Measurements from ENCODE around the gene CEP112. TPM values are rescaled to one million over a fixed set of nuclear protein-coding genes. Genes with fewer than 3 reads are reported as not detected.

CEP112 gene
- total and polyA plus RNA-seq, 2 donors (not counting 3 experiments of a cell fraction or from before 2014, with no cell fraction given), result 1.5 to 25.3 TPM

DNA sequence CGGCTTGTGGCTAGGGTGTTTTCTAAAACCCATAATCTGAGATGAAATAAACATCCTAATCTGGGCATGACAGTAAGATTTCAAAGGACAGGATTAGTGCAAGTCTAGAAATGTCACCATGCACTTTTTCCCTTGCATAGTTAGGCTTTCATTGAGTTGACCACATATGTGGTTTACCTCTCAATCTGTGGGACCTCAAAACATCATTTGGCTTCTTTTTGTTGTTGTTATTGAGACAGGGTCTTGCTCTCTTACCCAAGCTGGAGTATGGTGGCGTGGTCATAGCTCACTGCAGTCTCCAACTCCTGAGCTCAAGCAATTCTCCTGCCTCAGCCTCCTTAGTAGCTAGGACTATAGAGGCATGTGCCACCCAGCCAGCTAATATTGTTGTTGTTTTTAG is 197.8 kb downstream of the CEP112 start:
- DNase-seq (ENCODE audit: low read depth, low spot score) (no peak), FAIRE-seq (no peak)
- Histone ChIP-seq H3K9ac (replicated peaks; ENCODE audit: extremely low read depth, insufficient read depth, low read length) (no peak overlapping the region), H3K36me3 (ENCODE audit: control insufficient read depth in 2 of 2, extremely low read depth in 1 of 2, insufficient read depth in 2 of 2, low read length in 2 of 2) (no peaks in the 10 kb centered on the region), H2AFZ (ENCODE audit: low read depth, low read length) (no peak overlapping the region), H4K20me1 (replicated peaks; ENCODE audit: control insufficient read depth, extremely low read depth, insufficient read depth, low read length) (no peaks in the 10 kb centered on the region), H3K4me1 (ENCODE audit: control insufficient read depth, extremely low read depth, insufficient read depth, low read length) (no peaks in the 10 kb centered on the region), H3K27ac (ENCODE audit: insufficient read depth, low read depth, low read length) (no peak overlapping the region), H3K79me2 (ENCODE audit: control insufficient read depth, insufficient read depth, low read length) (no peaks in the 10 kb centered on the region), H3K4me2 (ENCODE audit: insufficient read depth, low read length) (no peak overlapping the region), H3K9me1 (replicated peaks; ENCODE audit: control insufficient read depth, extremely low read depth, insufficient read depth, low read length) (no peaks in the 10 kb centered on the region), H3K27me3 (ENCODE audit: control insufficient read depth in 2 of 2, insufficient read depth in 2 of 2, low read length in 2 of 2) (no peaks in the 10 kb centered on the region), H3K4me3 (replicated peaks in 1 of 3; ENCODE audit: insufficient read depth in 1 of 3, low read depth in 1 of 3, low read length in 3 of 3) (no peak overlapping the region), H3K9me3 (replicated peaks; ENCODE audit: control insufficient read depth, insufficient read depth, low read length) (no peaks in the 10 kb centered on the region)
- ChIA-PET POLR2A (no interaction called here), CTCF (no interaction called here)
- TF ChIP-seq, protein P1, sequence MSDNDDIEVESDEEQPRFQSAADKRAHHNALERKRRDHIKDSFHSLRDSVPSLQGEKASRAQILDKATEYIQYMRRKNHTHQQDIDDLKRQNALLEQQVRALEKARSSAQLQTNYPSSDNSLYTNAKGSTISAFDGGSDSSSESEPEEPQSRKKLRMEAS (IDR thresholded peaks at IDR 0.05; ENCODE audit: insufficient read depth, insufficient read length), result no peak
- no peak for TF ChIP-seq GATA2 (IDR thresholded peaks at IDR 0.05; ENCODE audit: insufficient read depth, insufficient read length, low read depth, low read length)
- TF ChIP-seq EZH2 (IDR thresholded peaks at IDR 0.05; ENCODE audit: borderline replicate concordance, low read depth, low read length, severe bottlenecking), result no peak
- TF ChIP-seq, protein P2, sequence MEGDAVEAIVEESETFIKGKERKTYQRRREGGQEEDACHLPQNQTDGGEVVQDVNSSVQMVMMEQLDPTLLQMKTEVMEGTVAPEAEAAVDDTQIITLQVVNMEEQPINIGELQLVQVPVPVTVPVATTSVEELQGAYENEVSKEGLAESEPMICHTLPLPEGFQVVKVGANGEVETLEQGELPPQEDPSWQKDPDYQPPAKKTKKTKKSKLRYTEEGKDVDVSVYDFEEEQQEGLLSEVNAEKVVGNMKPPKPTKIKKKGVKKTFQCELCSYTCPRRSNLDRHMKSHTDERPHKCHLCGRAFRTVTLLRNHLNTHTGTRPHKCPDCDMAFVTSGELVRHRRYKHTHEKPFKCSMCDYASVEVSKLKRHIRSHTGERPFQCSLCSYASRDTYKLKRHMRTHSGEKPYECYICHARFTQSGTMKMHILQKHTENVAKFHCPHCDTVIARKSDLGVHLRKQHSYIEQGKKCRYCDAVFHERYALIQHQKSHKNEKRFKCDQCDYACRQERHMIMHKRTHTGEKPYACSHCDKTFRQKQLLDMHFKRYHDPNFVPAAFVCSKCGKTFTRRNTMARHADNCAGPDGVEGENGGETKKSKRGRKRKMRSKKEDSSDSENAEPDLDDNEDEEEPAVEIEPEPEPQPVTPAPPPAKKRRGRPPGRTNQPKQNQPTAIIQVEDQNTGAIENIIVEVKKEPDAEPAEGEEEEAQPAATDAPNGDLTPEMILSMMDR (IDR thresholded peaks at IDR 0.05; ENCODE audit: extremely low read depth in 1 of 2, insufficient read depth in 1 of 2, low read depth in 1 of 2, low read length in 2 of 2), result no peak
- dilution Hi-C loops (cut with MboI; ENCODE audit: extremely low pct_ligation_motif_present, low sequenced_read_pairs), result no loop called here
- no TSS peak for BruUV-seq (replicated peaks)
- intact Hi-C loops (cut with micrococcal nuclease), result no loop called here

DNA sequence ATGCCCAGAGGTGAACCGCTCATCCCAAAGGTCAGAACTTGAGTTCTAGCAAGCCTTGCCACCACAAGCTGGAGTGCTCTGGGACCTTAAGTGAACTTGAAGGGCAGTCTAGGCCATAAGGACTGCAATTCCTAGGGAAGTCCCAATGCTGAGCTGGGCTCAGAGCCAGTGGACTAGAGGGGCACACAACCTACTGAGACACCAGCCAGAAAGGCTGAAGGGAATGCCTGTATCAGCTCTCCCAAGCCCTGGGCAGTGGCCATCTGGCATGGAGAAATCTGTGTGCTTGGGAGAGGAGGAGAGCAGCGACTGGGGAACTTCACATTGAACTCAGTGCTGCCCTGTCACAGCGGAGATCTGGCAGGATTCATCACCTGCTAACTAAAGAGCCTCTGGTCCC is 201.3 kb downstream of the CEP112 start:
- Histone ChIP-seq H3K27me3 (ENCODE audit: control insufficient read depth in 2 of 2, insufficient read depth in 2 of 2, low read length in 2 of 2) (no peaks in the 10 kb centered on the region), H3K79me2 (ENCODE audit: control insufficient read depth, insufficient read depth, low read length) (no peaks in the 10 kb centered on the region), H3K27ac (ENCODE audit: insufficient read depth, low read depth, low read length) (no peak overlapping the region), H3K4me2 (ENCODE audit: insufficient read depth, low read length) (no peak overlapping the region), H3K9ac (replicated peaks; ENCODE audit: extremely low read depth, insufficient read depth, low read length) (no peak overlapping the region), H3K9me3 (replicated peaks; ENCODE audit: control insufficient read depth, insufficient read depth, low read length) (no peaks in the 10 kb centered on the region), H4K20me1 (replicated peaks; ENCODE audit: control insufficient read depth, extremely low read depth, insufficient read depth, low read length) (no peaks in the 10 kb centered on the region), H2AFZ (ENCODE audit: low read depth, low read length) (no peak overlapping the region), H3K9me1 (replicated peaks; ENCODE audit: control insufficient read depth, extremely low read depth, insufficient read depth, low read length) (no peaks in the 10 kb centered on the region), H3K36me3 (ENCODE audit: control insufficient read depth in 2 of 2, extremely low read depth in 1 of 2, insufficient read depth in 2 of 2, low read length in 2 of 2) (no peaks in the 10 kb centered on the region), H3K4me1 (ENCODE audit: control insufficient read depth, extremely low read depth, insufficient read depth, low read length) (no peaks in the 10 kb centered on the region), H3K4me3 (replicated peaks in 1 of 3; ENCODE audit: insufficient read depth in 1 of 3, low read depth in 1 of 3, low read length in 3 of 3) (no peak overlapping the region)
- no peak for TF ChIP-seq JUN (IDR thresholded peaks at IDR 0.05; ENCODE audit: borderline replicate concordance, insufficient read depth, insufficient read length, low read depth)
- TF ChIP-seq EZH2 (IDR thresholded peaks at IDR 0.05; ENCODE audit: borderline replicate concordance, low read depth, low read length, severe bottlenecking), result no peak
- TF ChIP-seq, protein P2 (IDR thresholded peaks at IDR 0.05; ENCODE audit: extremely low read depth in 1 of 2, insufficient read depth in 1 of 2, low read depth in 1 of 2, low read length in 2 of 2), result no peak
- TF ChIP-seq GATA2 (IDR thresholded peaks at IDR 0.05; ENCODE audit: insufficient read depth, insufficient read length, low read depth, low read length), result no peak
- FAIRE-seq, result no peak
- POLR2A ChIA-PET, result no interaction called here
- dilution Hi-C loops (cut with MboI; ENCODE audit: extremely low pct_ligation_motif_present, low sequenced_read_pairs), result no loop called here
- intact Hi-C loops (cut with micrococcal nuclease), result no loop called here
- DNase-seq (ENCODE audit: low read depth, low spot score), result no peak
- CTCF ChIA-PET, result interaction anchor here (1.1 kb wide), 1 partner anchor 759 kb away, joined by 3 read pairs; no protein-coding TSS in a partner anchor
- BruUV-seq (replicated peaks), result no TSS peak

All from endothelial cell of umbilical vein (primary cell).